Lower lobe of right lung (tissue), 2 donors: Measurements from ENCODE around the gene GPD1. TPM values are rescaled to one million over a fixed set of nuclear protein-coding genes. Genes with fewer than 3 reads are reported as not detected.

Experiments used
- ATAC-seq, 2 donors: fragments of 200-7000 bp; cut with Tn5 transposase; one replicate each; pipeline ENCODE4 v1.9.1; 2020 to 2022; ENCODE audit warnings: mild to moderate bottlenecking in 2 of 2, moderate library complexity in 2 of 2
- DNase-seq: peaks from one replicate; pipeline ENCODE4 v3.0.0-alpha.2; 2020
- H3K27ac ChIP-seq: fragments of 200-600 bp; one replicate; pipeline ENCODE4 v1.8.0; 2022
- H3K27me3 ChIP-seq: fragments of 200-600 bp; one replicate; pipeline ENCODE4 v1.8.0; 2022; ENCODE audit warnings: low read depth
- H3K36me3 ChIP-seq: fragments of 200-600 bp; one replicate; pipeline ENCODE4 v1.8.0; 2022; ENCODE audit warnings: mild to moderate bottlenecking
- H3K4me1 ChIP-seq: fragments of 200-600 bp; one replicate; pipeline ENCODE4 v1.8.0; 2022
- H3K4me3 ChIP-seq: fragments of 200-600 bp; one replicate; pipeline ENCODE4 v1.8.0; 2022; ENCODE audit warnings: mild to moderate bottlenecking
- H3K9me3 ChIP-seq: fragments of 200-600 bp; one replicate; pipeline ENCODE4 v1.8.0; 2022
- intact Hi-C: fragments of 100-400 bp; cut with DNase I; formaldehyde crosslinking; loops from one replicate; pipeline ENCODE4 v1.11.0; 2022
- total RNA-seq: library from RNA; stranded (reverse); fragmentation: NEBNext Ultra II Directional; extraction: Animal tissue kit (Norgen Biotek cat#: 25700); gene quantifications from one replicate; pipeline ENCODE4 v1.2.1, GENCODE V29; 2021
- TF ChIP-seq, protein P1 (sequence below): fragments of 200-600 bp; IDR thresholded peaks from one replicate; pipeline ENCODE4 v1.8.0; 2022; ENCODE audit warnings: antibody characterized with exemption, mild to moderate bottlenecking
- donor health status: DM: no; HTN: yes; CAD: no; lungs with severe emphysema.

Gene GPD1
- total RNA-seq, 1 donor from 2014 or later = 67.0 TPM

DNA sequence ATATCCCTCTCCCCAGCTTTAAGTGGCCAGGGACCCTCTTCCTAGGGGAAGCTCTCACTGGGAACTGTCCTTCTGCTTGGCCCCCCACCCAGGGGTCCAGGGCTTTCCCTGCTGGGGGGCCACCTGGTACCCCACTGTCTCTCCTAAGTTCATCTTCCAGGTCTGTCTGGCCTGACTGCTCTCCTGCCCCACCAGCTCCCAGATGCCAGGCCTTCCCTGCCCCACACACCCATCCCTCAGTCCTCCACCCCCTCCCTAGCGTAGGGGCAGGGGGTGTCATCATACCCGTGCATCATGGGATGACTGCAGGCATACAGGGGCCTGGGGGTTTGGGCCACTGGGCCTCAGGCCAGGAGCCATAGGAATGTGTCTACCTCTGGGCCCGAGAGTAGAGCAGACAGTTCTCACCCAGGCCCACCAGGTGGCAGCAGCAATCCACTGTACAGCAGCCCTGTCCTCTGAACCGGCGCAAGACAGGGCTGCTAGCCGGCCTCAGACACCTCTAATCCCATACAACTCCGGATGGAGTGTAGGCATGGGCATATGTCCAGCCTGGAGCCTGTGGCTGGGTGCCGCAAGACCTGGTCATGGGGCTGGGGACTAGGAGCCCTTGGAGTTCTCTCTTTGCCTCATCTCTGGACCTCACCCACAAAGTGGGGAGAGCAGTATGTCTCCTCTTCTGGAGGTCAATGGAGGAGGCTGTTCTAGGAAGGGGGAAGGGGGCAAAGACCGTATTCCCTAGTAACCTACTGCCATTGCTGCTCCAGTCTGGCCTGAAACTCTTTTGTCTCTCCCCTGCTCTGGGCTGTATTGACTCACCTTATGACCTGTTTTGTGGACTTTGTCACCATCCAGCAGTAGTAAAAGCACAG is 28.6 kb upstream of the GPD1 start:
- TF ChIP-seq, protein P1, sequence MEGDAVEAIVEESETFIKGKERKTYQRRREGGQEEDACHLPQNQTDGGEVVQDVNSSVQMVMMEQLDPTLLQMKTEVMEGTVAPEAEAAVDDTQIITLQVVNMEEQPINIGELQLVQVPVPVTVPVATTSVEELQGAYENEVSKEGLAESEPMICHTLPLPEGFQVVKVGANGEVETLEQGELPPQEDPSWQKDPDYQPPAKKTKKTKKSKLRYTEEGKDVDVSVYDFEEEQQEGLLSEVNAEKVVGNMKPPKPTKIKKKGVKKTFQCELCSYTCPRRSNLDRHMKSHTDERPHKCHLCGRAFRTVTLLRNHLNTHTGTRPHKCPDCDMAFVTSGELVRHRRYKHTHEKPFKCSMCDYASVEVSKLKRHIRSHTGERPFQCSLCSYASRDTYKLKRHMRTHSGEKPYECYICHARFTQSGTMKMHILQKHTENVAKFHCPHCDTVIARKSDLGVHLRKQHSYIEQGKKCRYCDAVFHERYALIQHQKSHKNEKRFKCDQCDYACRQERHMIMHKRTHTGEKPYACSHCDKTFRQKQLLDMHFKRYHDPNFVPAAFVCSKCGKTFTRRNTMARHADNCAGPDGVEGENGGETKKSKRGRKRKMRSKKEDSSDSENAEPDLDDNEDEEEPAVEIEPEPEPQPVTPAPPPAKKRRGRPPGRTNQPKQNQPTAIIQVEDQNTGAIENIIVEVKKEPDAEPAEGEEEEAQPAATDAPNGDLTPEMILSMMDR = peak; percentile 94
- Histone ChIP-seq H3K27ac (no peak overlapping the region), H3K9me3 (no peaks in the 10 kb centered on the region), H3K27me3 (no peaks in the 10 kb centered on the region), H3K4me1 (peaks cover 9% of the 10 kb centered on the region), H3K4me3 (no peak overlapping the region), H3K36me3 (no peaks in the 10 kb centered on the region)
- DNase-seq = peak; percentile 87
- intact Hi-C loops = no loop called here
- ATAC-seq = peak; percentile 92 to 93

DNA sequence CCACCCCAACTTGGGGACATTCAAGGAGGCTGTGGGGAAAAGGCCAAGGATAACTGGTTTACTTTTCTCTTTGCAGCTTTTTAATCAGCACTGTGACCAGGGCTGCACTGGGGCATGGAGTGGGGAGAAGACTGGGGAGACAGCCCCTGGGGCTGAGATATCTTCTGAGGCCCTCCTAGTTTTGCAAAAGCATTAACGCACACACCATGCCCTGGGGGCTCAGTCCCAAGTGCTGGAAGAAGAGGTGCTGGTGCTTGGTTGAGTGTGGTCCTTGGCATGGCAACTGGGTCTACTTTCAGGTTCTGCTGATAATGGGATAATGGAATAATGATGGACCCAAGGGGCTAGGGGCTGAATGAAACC is 28.0 kb upstream of the GPD1 start:
- ATAC-seq (no peak), DNase-seq (no peak)
- intact Hi-C loops = no loop called here
- H3K4me1 ChIP-seq = peaks cover 5% of the 10 kb centered on the region
- no peaks in the 10 kb centered on the region for H3K9me3 ChIP-seq
- TF ChIP-seq, protein P1 = no peak
- no peak overlapping the region for H3K27ac ChIP-seq
- H3K36me3 ChIP-seq = no peaks in the 10 kb centered on the region
- H3K4me3 ChIP-seq = no peak overlapping the region
- H3K27me3 ChIP-seq = no peaks in the 10 kb centered on the region

DNA sequence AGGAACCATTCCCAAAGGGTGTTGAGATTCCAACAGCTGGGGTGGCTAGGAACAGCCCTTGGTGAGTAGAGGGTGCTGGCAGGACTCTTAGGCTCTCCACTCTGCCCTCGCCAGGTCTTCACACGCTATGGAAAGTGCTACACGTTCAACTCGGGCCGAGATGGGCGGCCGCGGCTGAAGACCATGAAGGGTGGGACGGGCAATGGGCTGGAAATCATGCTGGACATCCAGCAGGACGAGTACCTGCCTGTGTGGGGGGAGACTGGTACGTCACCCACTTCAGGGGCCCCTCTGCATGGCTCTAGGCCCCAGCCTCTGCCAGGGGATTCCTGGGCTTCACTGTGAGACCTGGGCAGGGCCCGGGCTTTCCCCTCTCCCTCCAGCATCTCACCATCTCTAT is 26.7 kb upstream of the GPD1 start:
- no peak overlapping the region for H3K4me3 ChIP-seq
- peaks cover 3% of the 10 kb centered on the region for H3K4me1 ChIP-seq
- intact Hi-C loops = no loop called here
- no peaks in the 10 kb centered on the region for H3K9me3 ChIP-seq
- no peaks in the 10 kb centered on the region for H3K27me3 ChIP-seq
- H3K36me3 ChIP-seq = no peaks in the 10 kb centered on the region
- ATAC-seq (no peak), DNase-seq (peak; percentile 32)
- TF ChIP-seq, protein P1 = no peak
- no peak overlapping the region for H3K27ac ChIP-seq

DNA sequence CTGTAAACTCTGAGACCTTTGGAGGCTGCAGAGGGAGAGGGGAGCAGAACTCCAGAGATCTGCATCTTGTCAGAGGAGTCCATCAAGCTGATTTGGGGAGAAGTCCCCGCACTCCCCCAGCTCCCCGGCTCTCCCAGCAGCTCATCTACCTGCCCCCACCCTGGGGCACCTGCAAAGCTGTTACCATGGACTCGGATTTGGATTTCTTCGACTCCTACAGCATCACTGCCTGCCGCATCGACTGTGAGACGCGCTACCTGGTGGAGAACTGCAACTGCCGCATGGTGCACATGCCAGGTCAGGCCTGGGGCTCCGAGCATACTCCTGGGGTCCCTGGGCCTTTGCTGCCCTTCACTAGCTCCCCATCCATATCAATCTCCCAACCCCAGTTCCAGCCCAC is 25.5 kb upstream of the GPD1 start:
- intact Hi-C loops = no loop called here

DNA sequence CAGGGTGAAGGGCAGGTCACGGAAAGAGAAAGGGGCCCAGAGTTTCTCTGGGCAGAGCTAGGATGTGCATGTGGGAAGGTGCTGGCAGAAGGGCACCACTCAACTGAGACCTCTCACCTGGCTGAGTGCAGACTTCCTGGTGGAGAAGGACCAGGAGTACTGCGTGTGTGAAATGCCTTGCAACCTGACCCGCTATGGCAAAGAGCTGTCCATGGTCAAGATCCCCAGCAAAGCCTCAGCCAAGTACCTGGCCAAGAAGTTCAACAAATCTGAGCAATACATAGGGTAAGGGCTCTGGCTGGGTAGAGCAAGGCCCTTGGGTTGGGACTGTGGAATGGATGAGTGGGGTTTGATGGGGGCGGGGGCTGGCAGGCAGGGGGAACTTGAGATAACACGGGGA is 24.0 kb upstream of the GPD1 start:
- Histone ChIP-seq H3K36me3 (no peaks in the 10 kb centered on the region), H3K9me3 (no peaks in the 10 kb centered on the region), H3K4me1 (peaks cover 3% of the 10 kb centered on the region), H3K27me3 (no peaks in the 10 kb centered on the region), H3K4me3 (no peak overlapping the region), H3K27ac (no peak overlapping the region)
- intact Hi-C loops = no loop called here
- TF ChIP-seq, protein P1 = no peak
- ATAC-seq (no peak), DNase-seq (no peak)

More for the DNA sequence above, 25.5 kb upstream of the GPD1 start:
- no peaks in the 10 kb centered on the region for H3K27me3 ChIP-seq
- ATAC-seq (no peak), DNase-seq (peak; percentile 28)
- no peak overlapping the region for H3K27ac ChIP-seq
- peaks cover 3% of the 10 kb centered on the region for H3K4me1 ChIP-seq
- TF ChIP-seq, protein P1 = no peak
- no peaks in the 10 kb centered on the region for H3K9me3 ChIP-seq
- H3K4me3 ChIP-seq = no peak overlapping the region
- H3K36me3 ChIP-seq = no peaks in the 10 kb centered on the region
